Erythroblast (primary cell): ENCODE data around the gene VPS37C.
"Not testable (repeated sequence)": the region's sequence is repeated elsewhere in the genome, so short reads cannot be mapped to it uniquely, and the experiment has no call there.

ENCODE experiments used
- DNase-seq, 2 experiments: peaks; one replicate each; lab custom pipeline; 2025; lab: John Stamatoyannopoulos, UW
- GATA1 ChIP-seq: IDR thresholded peaks from 2 replicates; pipeline ENCODE4 v1.6.1; 2011; ENCODE audit warnings: low read depth, mild to moderate bottlenecking, control low read depth, low read length, moderate library complexity
- POLR2A ChIP-seq: IDR thresholded peaks from 2 replicates; pipeline ENCODE4 v1.6.1; 2011; ENCODE audit warnings: mild to moderate bottlenecking, low read length

The VPS37C gene

DNA sequence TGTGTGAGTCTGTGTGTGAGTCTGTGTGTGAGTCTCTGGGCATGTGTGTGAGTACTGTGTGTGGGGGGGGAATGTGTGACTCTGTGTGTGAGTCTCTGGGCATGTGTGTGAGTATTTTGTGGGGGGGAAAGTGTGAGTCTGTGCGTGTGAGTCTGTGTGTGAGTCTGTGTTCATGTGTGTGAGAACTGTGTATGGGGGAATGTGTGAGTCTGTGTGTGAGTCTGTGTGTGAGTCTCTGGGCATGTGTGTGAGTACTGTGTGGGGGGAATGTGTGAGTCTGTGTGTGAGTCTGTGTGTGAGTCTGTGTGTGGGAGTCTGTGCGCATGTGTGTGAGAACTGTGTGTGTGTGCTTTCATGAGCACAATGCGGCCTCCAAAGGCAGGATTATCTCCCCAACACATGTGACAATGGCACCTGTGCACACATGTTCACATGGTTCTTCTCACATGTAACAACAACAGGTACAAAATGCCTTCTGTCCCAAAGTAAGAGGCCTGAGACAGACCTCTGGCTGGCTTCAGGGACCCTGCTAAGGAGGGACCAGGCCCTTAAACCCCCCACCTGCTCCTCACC, 57.3 kb downstream of the VPS37C start:
- DNase-seq, result no peak
- TF ChIP-seq GATA1 (no peak), POLR2A (no peak)

- no peak for DNase-seq
- TF ChIP-seq POLR2A (no peak), GATA1 (no peak)
Observed at GRCh38 chr11:61102667-61103571, 58.3 kb downstream of the VPS37C start.

GRCh38 chr11:61098778-61099177, 62.4 kb downstream of the VPS37C start:
- TF ChIP-seq POLR2A, result no peak
- no peak for TF ChIP-seq GATA1
- DNase-seq, result no peak

- not testable (repeated sequence) for DNase-seq
Observed at GRCh38 chr11:61098261-61098660, 63.0 kb downstream of the VPS37C start.

- DNase-seq, result no peak
Observed at GRCh38 chr11:61095021-61095420, 66.2 kb downstream of the VPS37C start.

GRCh38 chr11:61094167-61094566, 67.1 kb downstream of the VPS37C start:
- not testable (repeated sequence) for DNase-seq

More at GRCh38 chr11:61095021-61095420, 66.2 kb downstream of the VPS37C start:
- TF ChIP-seq POLR2A, result no peak
- no peak for TF ChIP-seq GATA1

- no peak for TF ChIP-seq POLR2A
- TF ChIP-seq GATA1, result no peak
- DNase-seq, result no peak
Observed at GRCh38 chr11:61092908-61093763, 68.1 kb downstream of the VPS37C start.

- no peak for TF ChIP-seq POLR2A
- no peak for TF ChIP-seq GATA1
- DNase-seq, result no peak
Observed at GRCh38 chr11:61092280-61092766, 68.9 kb downstream of the VPS37C start.

GRCh38 chr11:61091373-61092279, 69.6 kb downstream of the VPS37C start:
- no peak for TF ChIP-seq GATA1
- no peak for TF ChIP-seq POLR2A
- DNase-seq, result no peak

GRCh38 chr11:61090982-61091372, 70.2 kb downstream of the VPS37C start:
- no peak for DNase-seq
- TF ChIP-seq GATA1 (no peak), POLR2A (no peak)

DNA sequence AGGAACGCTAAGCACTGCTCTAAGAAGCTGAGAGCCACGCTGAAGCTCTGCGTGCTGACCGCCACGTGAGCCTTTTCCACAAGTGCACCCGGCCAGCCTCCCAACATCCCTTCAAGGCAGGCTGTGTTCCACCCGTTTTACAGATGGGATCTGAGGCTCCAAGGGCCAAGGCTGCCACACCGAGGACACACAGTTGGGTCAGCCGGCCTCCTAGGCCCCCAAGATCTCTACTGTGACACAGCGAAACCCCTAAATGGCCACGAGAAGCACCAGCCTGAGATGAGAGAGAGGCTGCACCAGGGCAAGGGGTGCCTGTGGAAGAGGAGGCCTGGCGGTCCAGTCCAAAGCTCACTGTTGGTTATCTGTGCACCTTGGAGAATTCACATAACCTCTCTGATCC, 70.7 kb downstream of the VPS37C start:
- no peak for DNase-seq
- TF ChIP-seq POLR2A (no peak), GATA1 (no peak)

DNA sequence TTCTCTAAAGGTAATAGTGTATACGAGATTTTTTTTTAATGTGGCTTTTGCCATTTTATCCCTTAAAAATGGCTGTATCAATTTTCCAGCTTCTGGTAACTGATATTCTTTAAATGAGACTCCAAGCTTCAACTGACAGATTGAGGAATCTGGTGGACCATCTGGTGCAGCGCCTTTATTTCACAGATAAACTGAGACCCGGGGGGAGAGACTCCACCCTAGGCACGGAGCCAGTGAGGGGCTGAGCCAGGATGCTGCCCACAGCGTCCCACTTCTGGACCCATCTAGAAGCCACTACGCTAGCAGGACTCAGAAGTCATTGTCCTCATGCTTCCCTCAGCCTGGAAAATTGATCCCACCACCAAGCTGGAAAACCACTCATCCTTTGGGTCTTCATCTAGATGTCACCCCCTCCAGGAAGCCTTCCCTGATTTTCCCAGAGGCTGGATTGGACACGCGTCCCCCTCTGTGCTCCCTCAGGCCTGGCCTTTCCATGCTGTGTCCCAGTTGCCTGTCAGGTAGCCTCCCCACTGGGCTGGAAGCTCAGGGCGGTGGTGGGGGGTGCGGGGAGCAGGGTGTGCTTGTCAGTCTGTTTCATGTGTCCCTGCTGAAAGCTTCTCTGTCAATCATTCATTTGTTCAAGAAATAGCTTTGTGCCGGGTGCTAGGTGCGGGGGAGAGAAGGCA, 71.3 kb downstream of the VPS37C start:
- DNase-seq, result no peak
- TF ChIP-seq GATA1 (no peak), POLR2A (no peak)
